SHP77 (cell line): Measurements from ENCODE around the gene ACO2.
"Not testable (repeated sequence)": the region's sequence is repeated elsewhere in the genome, so short reads cannot be mapped to it uniquely, and the experiment has no call there.

Experiments used
- DNase-seq, 2 experiments: peaks; one replicate each; lab custom pipeline; 2025; lab: John Stamatoyannopoulos, UW

The ACO2 gene

DNA sequence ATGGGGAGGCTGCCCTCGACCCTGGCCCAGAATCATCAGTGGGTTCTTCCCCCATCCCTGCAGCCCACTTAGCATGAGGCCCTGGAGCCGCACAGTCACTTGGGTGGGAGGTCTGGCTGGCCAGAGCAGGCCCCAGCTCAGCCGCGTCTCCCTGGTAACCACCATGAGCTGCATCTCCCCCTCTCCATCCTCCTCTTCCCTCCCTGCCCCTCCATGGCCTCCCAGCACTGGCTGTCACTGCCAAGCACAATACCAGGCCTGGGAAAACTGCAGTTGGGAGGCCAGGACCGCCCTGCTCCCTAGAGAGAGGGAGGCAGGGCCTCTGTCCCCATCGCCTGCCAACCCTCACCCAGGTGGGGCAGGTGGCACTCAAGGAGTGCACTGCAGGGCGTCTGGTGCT, 99.9 kb downstream of the ACO2 start:
- no peak for DNase-seq

DNA sequence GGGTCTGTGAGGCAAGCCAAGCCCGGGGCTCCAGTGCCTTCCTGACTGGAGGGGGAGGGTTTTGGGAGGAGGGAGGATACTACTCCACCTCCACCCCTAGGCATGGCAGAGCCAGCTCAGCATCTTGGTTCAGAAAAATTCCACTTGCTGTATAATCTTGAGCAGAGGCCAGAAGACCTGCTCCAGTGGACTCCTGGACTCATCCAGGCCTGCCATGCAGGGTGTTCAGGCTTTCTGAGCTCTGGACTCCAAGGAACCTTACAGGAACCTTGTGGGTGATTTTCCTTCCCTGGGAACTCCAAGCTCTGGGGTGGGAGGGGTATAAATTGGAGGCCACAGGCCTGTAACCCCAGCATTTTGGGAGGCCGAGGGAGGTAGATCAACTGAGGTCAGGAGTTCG, 101.3 kb downstream of the ACO2 start:
- no peak for DNase-seq

DNA sequence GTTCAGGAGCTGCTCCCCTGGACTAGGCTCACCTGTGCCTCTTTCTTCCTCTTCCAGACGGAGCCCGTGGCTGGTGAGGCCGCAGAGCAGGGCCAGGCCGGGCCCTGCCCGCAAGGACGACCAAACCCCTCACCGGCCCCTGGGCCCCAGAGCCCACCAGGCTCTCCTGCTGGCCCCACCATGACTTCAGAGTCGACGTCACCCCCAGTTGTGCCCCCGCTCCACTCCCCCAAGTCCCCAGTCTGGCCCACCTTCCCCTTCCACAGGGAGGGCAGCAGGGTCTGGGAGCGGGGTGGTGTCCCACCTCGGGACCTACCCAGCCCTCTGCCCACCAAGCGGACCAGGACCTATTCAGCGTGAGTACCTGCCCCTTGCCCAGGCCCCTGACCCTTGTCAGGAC, 102.9 kb downstream of the ACO2 start:
- DNase-seq: no peak

DNA sequence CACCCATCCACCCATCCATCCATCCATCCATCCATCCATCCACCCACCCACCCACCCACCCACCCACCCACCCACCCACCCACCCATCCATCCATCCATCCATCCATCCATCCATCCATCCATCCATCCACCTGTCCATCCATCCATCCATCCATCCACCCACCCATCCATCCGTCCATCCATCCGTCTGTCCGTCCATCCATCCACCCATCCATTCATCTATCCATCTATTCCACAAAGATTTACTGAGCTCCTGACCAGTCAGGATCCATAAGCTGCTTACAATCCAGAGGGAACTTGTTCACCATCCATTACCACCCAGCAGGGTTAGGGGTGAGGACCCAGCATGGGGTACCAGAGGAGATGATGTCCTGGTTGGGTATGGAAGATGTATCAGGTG, 103.4 kb downstream of the ACO2 start:
- DNase-seq: not testable (repeated sequence)

DNA sequence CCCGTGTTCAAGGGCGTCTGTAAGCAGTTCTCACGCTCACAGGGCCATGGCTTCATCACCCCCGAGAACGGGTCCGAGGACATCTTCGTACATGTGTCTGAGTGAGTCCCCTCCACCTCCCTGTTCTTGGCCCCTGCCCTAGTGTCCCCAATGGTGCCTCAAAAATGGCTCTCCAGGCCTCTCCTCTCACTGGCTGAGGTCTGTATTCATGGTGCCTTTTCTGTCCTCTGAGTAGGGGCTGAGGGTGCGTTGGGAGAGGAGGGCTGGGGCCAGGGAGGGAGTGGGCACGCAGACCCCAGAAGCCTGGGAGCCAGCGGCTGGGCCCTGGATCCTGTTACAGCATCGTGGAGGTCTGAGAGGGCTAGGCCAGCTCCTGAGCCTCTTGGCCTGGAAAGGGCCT, 104.8 kb downstream of the ACO2 start:
- no peak for DNase-seq

DNA sequence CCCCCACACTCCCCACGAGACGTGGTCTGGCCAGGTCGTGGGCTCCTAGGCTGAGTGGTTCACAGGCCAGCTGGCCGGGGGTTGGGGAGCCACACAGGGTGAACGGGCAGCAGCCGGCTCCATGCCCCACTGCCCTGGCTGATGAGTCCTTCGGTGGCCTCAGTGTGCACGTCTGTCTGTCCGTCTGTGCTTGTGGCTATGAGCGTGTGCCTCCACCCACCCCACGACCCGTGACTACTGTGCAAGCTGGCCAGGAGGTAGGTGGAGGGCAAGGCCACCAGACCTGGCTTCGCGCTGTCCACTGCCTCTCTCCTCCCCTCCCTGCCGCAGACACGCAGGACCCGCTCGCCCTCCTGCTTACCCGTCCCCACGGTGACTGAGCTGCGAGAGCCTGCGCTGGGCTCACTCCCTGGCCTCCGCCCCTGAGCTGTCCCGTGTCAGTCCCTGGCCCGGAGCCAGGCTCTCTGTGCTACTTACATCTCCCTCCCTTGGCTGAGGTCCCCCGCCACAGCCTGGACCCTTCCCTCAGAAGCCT, 106.0 kb downstream of the ACO2 start:
- DNase-seq: no peak

DNA sequence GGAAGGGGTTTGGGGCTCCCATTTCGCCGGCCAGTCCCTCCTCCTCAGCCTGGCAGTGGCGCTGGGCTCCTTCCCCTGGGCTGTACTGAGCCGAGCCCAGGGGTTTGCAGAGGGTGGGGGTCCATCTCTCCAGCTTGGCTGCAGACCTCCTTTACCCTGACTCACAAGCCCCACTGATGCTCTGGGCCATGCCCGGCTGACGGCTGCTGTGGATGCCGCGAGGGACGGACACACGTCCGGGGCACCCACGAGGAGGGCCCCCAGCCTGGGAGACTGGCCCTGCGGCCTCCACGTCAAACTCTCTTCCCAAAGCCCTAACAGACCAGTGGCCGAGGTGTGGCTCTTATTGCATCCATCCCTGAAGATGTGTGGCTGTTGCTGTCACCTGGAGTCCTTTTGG, 106.6 kb downstream of the ACO2 start:
- DNase-seq: no peak

DNA sequence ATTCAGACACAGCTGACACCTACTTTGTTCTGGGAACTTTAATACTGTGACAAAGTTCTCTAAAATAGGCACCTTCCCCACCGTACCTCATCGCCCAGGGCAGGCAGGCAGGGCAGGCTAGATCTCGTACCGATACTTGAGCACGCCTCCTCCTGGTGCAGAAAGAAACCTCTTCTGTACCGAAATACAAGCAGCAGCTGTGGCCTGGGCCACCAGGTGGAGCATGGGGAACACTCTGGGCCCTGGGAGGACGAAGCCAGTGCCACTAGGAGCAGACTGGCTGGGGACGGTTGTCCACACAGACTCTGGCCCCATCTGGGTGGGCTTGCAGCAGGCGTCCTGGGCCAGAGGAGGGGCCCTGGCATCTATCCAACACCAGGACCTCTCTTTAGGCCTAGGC, 108.0 kb downstream of the ACO2 start:
- peak; percentile 53 to 62 for DNase-seq

DNA sequence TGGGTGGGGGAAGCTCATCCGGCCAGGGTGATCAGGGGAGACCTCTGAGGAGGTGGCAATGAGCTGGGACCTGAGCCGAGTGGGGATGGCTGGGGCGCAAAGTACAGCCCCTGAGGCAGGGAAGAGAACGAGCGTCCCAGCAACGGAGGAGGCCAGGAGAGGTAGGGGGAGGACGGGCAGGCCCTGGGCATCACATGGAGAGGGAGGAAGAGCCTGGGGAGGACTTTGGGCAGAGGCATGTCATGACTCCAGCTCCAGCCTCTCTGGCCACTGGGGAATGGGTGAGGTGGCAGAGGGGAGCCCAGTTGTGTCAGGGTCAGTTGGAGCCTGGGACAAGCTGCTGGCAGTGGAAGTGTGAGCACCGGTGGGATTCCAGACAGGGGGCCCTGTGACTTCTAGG, 109.2 kb downstream of the ACO2 start:
- DNase-seq: no peak
